GM12801 (cell line): ENCODE results near the gene HNRNPC.

Experiments used
- CTCF ChIP-seq: IDR thresholded peaks from one replicate; pipeline ENCODE4 v1.5.1; 2011; ENCODE audit warnings: control low read depth; ENCODE audit not compliant: insufficient read length; ENCODE audit errors: extremely low read depth

The HNRNPC gene

DNA sequence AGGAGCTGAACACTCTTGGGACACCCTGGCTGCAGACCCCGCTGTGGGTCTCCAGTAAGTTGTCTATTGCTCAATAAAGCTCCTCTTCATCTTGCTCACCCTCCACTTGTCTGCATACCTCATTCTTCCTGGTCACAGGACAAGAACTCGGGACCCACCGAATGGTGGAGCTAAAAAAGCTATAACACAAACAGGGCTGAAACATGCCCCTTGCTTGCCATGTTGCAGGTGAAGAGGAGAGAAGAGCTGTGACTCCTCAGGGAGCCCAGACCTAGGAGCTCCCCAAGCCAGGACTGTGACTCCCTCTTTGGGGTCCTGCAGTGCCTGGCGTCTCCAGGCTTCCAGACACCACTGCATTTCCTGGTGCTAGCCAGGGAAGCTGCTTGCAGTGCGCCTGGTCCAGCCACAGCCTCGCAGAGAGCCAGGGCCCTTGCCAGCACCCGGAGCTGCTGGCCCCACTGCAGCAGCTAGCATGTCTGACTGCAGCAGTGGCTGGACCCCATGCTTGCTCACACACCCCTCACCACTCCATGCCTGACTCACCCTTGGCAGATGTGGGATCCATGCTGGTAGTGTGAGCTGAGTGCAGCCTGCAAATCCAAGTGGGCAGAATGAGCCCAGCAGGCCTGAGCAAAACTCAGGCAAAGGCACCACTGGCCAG lies 76.2 kb downstream of the HNRNPC start:
- no peak for TF ChIP-seq CTCF

- no peak for TF ChIP-seq CTCF
These were observed 76.8 kb downstream of the HNRNPC start for GRCh38 chr14:21192447-21192822.

- TF ChIP-seq CTCF, result no peak
These were observed 77.3 kb downstream of the HNRNPC start for GRCh38 chr14:21191809-21192446.

DNA sequence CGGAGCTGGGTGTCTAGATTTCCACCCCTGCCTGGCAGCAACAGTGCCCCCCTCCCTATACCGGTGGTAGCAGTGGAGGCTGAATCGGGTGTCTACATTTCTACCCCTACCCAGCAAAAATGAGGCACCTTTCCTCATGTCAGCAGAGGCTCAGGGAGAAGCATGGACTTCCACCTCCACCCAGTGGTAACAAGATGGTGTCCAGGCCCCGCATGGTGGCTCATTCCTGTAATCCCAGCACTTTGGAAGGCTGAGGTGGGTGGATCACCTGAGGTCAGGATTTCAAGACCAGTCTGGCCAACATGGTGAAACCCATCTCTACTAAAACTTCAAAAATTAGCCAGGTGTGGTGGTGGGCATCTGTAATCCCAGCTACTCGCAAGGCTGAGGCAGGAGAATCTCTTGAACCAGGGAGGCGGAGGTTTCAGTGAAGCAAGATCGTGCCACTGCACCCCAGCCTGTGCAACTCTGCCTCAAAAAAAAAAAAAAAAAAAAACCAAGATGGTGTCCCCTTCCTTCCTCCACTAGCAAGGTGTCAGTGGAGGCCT lies 77.9 kb downstream of the HNRNPC start:
- TF ChIP-seq CTCF, result no peak

- no peak for TF ChIP-seq CTCF
These were observed 83.8 kb downstream of the HNRNPC start for GRCh38 chr14:21185491-21185890.

DNA sequence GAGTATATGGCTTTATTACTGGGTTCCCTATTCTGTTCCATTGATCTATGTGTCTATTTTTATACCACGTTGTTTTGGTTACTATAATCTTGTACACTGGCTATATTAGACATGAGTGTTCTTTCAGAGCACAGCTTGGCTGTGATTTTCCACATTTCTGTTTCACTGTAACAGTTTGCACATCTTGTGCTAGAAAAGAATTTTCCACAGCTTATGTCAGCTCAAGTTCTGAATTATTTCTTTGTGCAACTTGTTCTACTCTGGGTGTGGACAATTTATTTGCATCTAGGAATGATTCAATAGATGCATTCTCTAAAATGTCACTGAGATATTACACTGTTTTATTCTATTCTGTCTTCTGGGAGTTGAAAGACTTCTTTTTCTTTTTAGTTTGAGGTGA lies 85.0 kb downstream of the HNRNPC start:
- TF ChIP-seq CTCF, result no peak

GRCh38 chr14:21182166-21182565 lies 87.1 kb downstream of the HNRNPC start:
- no peak for TF ChIP-seq CTCF
